KOPT-K1 (cell line): ENCODE measurements around the gene CDC42BPA.

Experiments
- H3K27ac ChIP-seq: fragments of 200-600 bp; sonication (generic); 2 replicates; pipeline ENCODE4 v1.5.1; 2016; ENCODE audit warnings: antibody characterized with exemption, mild to moderate bottlenecking, low read depth, low read length; ENCODE audit not compliant: poor library complexity, severe bottlenecking
- H3K36me3 ChIP-seq: fragments of 200-600 bp; sonication (generic); 2 replicates; pipeline ENCODE4 v1.5.1; 2017; ENCODE audit warnings: antibody characterized with exemption, mild to moderate bottlenecking, low read length, moderate library complexity; ENCODE audit not compliant: insufficient read depth
- H3K9me3 ChIP-seq: fragments of 200-600 bp; sonication (generic); 2 replicates; pipeline ENCODE4 v1.5.1; 2017; ENCODE audit warnings: antibody characterized with exemption, low read length, mild to moderate bottlenecking; ENCODE audit not compliant: insufficient read depth, poor library complexity, severe bottlenecking

The CDC42BPA gene

GRCh38 chr1:227320476-227320875, 2.2 kb upstream of the CDC42BPA start:
- Histone ChIP-seq H3K9me3 (no peaks in the 10 kb centered on the region), H3K36me3 (no peaks in the 10 kb centered on the region), H3K27ac (no peak overlapping the region)

- H3K27ac ChIP-seq: no peak overlapping the region
- no peaks in the 10 kb centered on the region for H3K9me3 ChIP-seq
- H3K36me3 ChIP-seq: no peaks in the 10 kb centered on the region
These were observed 738 bp upstream of the CDC42BPA start for GRCh38 chr1:227318853-227319607.

GRCh38 chr1:227317523-227318015, 723 bp downstream of the CDC42BPA start:
- Histone ChIP-seq H3K9me3 (no peaks in the 10 kb centered on the region), H3K27ac (no peak overlapping the region), H3K36me3 (no peaks in the 10 kb centered on the region)

GRCh38 chr1:227317011-227317451, 1.3 kb downstream of the CDC42BPA start:
- Histone ChIP-seq H3K36me3 (no peaks in the 10 kb centered on the region), H3K27ac (no peak overlapping the region)

GRCh38 chr1:227316456-227316855, 1.8 kb downstream of the CDC42BPA start:
- Histone ChIP-seq H3K9me3 (no peaks in the 10 kb centered on the region), H3K36me3 (no peaks in the 10 kb centered on the region), H3K27ac (no peak overlapping the region)

More at GRCh38 chr1:227317011-227317451, 1.3 kb downstream of the CDC42BPA start:
- H3K9me3 ChIP-seq: no peaks in the 10 kb centered on the region

- H3K27ac ChIP-seq: no peak overlapping the region
- H3K36me3 ChIP-seq: no peaks in the 10 kb centered on the region
- H3K9me3 ChIP-seq: no peaks in the 10 kb centered on the region
These were observed 2.5 kb downstream of the CDC42BPA start for GRCh38 chr1:227315629-227316346.

- no peak overlapping the region for H3K27ac ChIP-seq
- H3K36me3 ChIP-seq: no peaks in the 10 kb centered on the region
- no peaks in the 10 kb centered on the region for H3K9me3 ChIP-seq
These were observed 4.1 kb downstream of the CDC42BPA start for GRCh38 chr1:227314014-227314848.

GRCh38 chr1:227312361-227313025, 5.8 kb downstream of the CDC42BPA start:
- Histone ChIP-seq H3K27ac (no peak overlapping the region), H3K36me3 (no peaks in the 10 kb centered on the region), H3K9me3 (no peaks in the 10 kb centered on the region)

GRCh38 chr1:227311389-227312001, 6.8 kb downstream of the CDC42BPA start:
- no peak overlapping the region for H3K27ac ChIP-seq
- no peaks in the 10 kb centered on the region for H3K36me3 ChIP-seq
- no peaks in the 10 kb centered on the region for H3K9me3 ChIP-seq

- Histone ChIP-seq H3K27ac (no peak overlapping the region), H3K36me3 (no peaks in the 10 kb centered on the region), H3K9me3 (no peaks in the 10 kb centered on the region)
These were observed 9.6 kb downstream of the CDC42BPA start for GRCh38 chr1:227308367-227309336.

- no peaks in the 10 kb centered on the region for H3K9me3 ChIP-seq
These were observed 11.6 kb downstream of the CDC42BPA start for GRCh38 chr1:227306689-227307088.

GRCh38 chr1:227305894-227306626, 12.2 kb downstream of the CDC42BPA start:
- Histone ChIP-seq H3K27ac (no peak overlapping the region), H3K36me3 (no peaks in the 10 kb centered on the region), H3K9me3 (no peaks in the 10 kb centered on the region)

More at GRCh38 chr1:227306689-227307088, 11.6 kb downstream of the CDC42BPA start:
- Histone ChIP-seq H3K36me3 (no peaks in the 10 kb centered on the region), H3K27ac (no peak overlapping the region)

GRCh38 chr1:227304665-227305064, 13.6 kb downstream of the CDC42BPA start:
- H3K9me3 ChIP-seq: no peaks in the 10 kb centered on the region
- no peaks in the 10 kb centered on the region for H3K36me3 ChIP-seq
- H3K27ac ChIP-seq: no peak overlapping the region
